Mammary epithelial cell (primary cell): Measurements from ENCODE around the gene CLEC2L.

Experiments
- EZH2 ChIP-seq: IDR thresholded peaks from 2 replicates; pipeline ENCODE4 v1.6.1; 2012; ENCODE audit warnings: low read length, inconsistent platforms, borderline replicate concordance
- TF ChIP-seq, protein P1 (sequence below), 2 donors: IDR thresholded peaks in 1 of 2; conservative IDR thresholded peaks in 1 of 2; 2 replicates each; pipeline ENCODE4 v1.5.1; 2011 to 2012; ENCODE audit warnings: inconsistent platforms in 2 of 2, low read length in 2 of 2, mild to moderate bottlenecking in 2 of 2, control low read depth in 1 of 2, low read depth in 1 of 2; ENCODE audit not compliant: insufficient read depth in 1 of 2; ENCODE audit errors: extremely low read depth in 1 of 2

DNA sequence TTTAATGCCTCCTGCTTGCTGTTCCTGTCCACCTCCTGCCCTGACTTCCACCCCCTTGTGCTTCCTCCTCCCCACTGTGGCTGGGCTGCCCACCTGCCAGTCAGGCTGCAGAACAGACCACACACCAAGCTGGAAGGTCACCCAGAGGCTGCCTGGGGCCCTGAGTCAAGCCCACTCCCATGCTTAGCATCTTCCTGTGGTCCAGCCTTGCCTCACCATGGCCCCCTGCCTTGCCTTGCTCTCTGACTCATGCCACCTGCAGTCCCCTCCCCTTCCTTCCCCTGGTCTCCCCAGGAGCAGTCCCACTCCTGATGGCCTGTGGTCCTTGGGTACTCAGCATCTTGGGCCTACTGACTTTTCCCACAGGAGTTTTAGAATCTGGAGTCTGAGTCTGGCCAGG is 2.3 kb downstream of the CLEC2L start:
- TF ChIP-seq, protein P1, sequence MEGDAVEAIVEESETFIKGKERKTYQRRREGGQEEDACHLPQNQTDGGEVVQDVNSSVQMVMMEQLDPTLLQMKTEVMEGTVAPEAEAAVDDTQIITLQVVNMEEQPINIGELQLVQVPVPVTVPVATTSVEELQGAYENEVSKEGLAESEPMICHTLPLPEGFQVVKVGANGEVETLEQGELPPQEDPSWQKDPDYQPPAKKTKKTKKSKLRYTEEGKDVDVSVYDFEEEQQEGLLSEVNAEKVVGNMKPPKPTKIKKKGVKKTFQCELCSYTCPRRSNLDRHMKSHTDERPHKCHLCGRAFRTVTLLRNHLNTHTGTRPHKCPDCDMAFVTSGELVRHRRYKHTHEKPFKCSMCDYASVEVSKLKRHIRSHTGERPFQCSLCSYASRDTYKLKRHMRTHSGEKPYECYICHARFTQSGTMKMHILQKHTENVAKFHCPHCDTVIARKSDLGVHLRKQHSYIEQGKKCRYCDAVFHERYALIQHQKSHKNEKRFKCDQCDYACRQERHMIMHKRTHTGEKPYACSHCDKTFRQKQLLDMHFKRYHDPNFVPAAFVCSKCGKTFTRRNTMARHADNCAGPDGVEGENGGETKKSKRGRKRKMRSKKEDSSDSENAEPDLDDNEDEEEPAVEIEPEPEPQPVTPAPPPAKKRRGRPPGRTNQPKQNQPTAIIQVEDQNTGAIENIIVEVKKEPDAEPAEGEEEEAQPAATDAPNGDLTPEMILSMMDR (conservative IDR thresholded peaks at IDR 0.05 in 1 of 2, IDR thresholded peaks at IDR 0.05 in 1 of 2; ENCODE audit: extremely low read depth in 1 of 2, insufficient read depth in 1 of 2, low read depth in 1 of 2, low read length in 2 of 2) = no peak
- TF ChIP-seq EZH2 = no peak
